PFSK-1 (cell line): Measurements from ENCODE around the gene FKBP4.

ENCODE experiments used
- FOXP2 ChIP-seq: optimal IDR thresholded peaks from 2 replicates; pipeline ENCODE3; 2011; ENCODE audit warnings: borderline replicate concordance, control low read depth, inconsistent platforms; ENCODE audit not compliant: insufficient read depth; ENCODE audit errors: extremely low read length, extremely low read depth
- POLR2AphosphoS5 ChIP-seq: IDR thresholded peaks from 2 replicates; pipeline ENCODE4 v1.6.1; 2012; ENCODE audit warnings: low read depth, mild to moderate bottlenecking, control low read depth, low read length, moderate library complexity
- REST ChIP-seq, 2 experiments: IDR thresholded peaks; 2 replicates each; pipeline versions ENCODE4 v1.6.1 to v1.8.0; 2011 to 2012; ENCODE audit warnings: low read depth in 2 of 2, low read length in 2 of 2, control low read depth in 1 of 2, inconsistent platforms in 1 of 2, mild to moderate bottlenecking in 1 of 2, moderate library complexity in 1 of 2; ENCODE audit not compliant: insufficient read depth in 1 of 2
- SIN3A ChIP-seq: IDR thresholded peaks from 2 replicates; pipeline ENCODE4 v1.6.1; 2012; ENCODE audit warnings: mild to moderate bottlenecking, low read length, moderate library complexity, borderline replicate concordance; ENCODE audit not compliant: insufficient read depth
- TAF1 ChIP-seq: IDR thresholded peaks from 2 replicates; pipeline ENCODE4 v1.6.1; 2012; ENCODE audit warnings: low read length, control low read depth, borderline replicate concordance; ENCODE audit not compliant: insufficient read depth

FKBP4 gene

DNA sequence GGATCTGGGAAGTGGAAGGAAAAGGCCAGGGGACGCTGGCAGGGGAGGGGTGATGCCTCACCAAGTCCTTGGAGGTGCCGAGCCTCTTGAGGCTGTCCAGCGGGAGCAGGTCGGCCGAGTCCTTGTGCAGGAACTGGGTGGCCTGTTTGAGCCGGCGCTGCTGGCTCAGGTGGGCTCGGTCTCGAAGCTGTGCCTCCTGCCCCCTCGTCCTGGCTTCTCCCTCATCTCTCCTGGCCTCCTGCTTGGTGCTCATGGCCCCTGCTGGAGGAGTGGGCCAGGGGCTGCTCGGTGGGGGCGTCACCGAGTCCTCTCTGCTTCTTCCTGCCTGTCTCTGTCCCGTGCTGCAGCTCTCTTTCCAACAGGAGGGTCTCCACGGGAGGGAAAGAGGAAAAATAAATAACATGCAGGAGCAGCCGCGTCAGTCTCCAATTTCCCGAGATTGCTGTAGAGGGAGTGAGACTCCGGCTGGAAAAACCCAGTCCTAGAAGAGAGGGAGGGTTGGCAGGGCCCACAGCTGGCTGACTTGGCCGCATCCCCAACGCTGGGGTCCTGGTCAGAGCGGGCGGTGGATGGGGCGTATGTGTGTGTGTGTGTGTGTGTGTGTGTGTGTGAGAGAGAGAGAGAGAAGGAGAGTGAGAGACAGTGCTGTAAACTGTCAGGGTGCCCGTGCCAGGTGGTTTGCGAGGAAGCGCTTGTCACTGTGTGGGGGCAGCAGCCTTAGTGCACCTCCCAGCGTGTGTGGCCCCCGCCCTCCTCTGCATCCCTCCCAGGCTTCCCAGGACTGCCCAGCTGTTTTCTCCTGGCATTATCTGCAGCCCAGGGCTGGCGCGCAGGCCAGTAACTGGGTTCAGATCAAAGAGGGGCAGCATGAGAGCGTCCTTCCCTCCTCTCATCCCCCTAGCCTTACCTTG, 40.1 kb downstream of the FKBP4 start, which contains the start of gene NRIP2:
Gene NRIP2, minus strand, starts transcription at position 455 of the 911 bp plus-strand sequence. Its CDS starts 52 bp downstream, at position 403.
- TF ChIP-seq FOXP2: no peak

GRCh38 chr12:2835691-2836403, 41.1 kb downstream of the FKBP4 start:
- no peak for TF ChIP-seq REST (IDR thresholded peaks at IDR 0.05; ENCODE audit: insufficient read depth in 1 of 2, low read depth in 2 of 2, low read length in 2 of 2)

DNA sequence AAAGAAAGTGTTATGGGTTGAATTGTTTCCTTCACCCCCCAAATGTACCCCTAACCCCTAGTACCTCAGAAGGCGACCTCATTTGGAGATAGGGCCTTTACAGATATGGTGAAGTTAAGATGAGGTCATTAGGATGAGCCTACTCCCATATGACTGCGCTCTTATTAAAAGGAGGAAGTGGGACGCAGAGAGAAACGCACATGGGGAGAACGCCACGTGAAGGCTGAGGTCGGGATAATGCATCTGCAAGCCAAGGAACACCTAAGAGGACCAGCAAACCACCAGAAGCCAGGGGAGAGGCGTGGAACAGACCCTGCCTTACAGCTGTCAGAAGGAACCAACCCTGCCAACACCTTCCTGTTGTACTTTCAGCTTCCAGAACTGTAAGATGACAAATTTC, 41.8 kb downstream of the FKBP4 start:
- TF ChIP-seq FOXP2 (no peak), REST (IDR thresholded peaks at IDR 0.05; ENCODE audit: insufficient read depth in 1 of 2, low read depth in 2 of 2, low read length in 2 of 2) (no peak), TAF1 (no peak), POLR2AphosphoS5 (no peak), SIN3A (no peak)

- TF ChIP-seq REST (IDR thresholded peaks at IDR 0.05; ENCODE audit: insufficient read depth in 1 of 2, low read depth in 2 of 2, low read length in 2 of 2) (no peak), TAF1 (no peak), POLR2AphosphoS5 (no peak), SIN3A (no peak), FOXP2 (no peak)
Observed at GRCh38 chr12:2841056-2841650, 46.4 kb downstream of the FKBP4 start.

DNA sequence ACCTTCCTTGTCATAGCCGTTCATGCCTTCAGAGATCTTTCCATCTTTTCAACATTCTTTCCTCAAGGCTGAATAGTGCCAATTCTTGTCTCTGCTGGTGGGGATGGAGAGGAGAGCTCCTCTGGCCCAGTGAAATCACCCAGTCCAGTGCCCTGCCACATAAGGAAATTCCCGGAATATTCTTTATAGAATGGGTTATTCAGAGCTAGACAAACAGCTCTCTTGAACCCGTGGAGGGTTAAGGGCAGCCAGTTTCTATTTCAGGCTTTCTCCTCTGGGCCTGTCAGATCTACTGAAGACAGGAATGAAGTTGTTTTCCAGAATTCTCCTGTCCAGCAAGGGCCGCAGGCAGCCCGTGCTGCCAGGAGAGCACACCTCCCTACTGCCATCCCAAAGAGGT, 48.2 kb downstream of the FKBP4 start:
- TF ChIP-seq REST (IDR thresholded peaks at IDR 0.05; ENCODE audit: insufficient read depth in 1 of 2, low read depth in 2 of 2, low read length in 2 of 2) (no peak), FOXP2 (no peak), SIN3A (no peak)
